Astrocyte (in vitro differentiated cells and primary cell): ENCODE data around the gene SNUPN.

ENCODE experiments used
- CTCF ChIP-seq: IDR thresholded peaks from 2 replicates; pipeline ENCODE4 v1.5.1; 2011; ENCODE audit warnings: low read depth, mild to moderate bottlenecking, inconsistent platforms, low read length, moderate library complexity; ENCODE audit not compliant: insufficient read depth
- EZH2 ChIP-seq: IDR thresholded peaks from 2 replicates; pipeline ENCODE4 v1.6.1; 2012; ENCODE audit warnings: mild to moderate bottlenecking, low read length, inconsistent platforms; ENCODE audit not compliant: insufficient read depth

GRCh38 chr15:75661756-75662140, 36.2 kb upstream of the SNUPN start:
- TF ChIP-seq CTCF (no peak), EZH2 (no peak)
